Duodenal mucosa (tissue), 2 donors: ENCODE results near the gene LYPD5.
"Not testable (repeated sequence)": the region's sequence is repeated elsewhere in the genome, so short reads cannot be mapped to it uniquely, and the experiment has no call there.

Source experiments
- H3K27ac ChIP-seq: one replicate; pipeline ENCODE4 v1.7.0; 2013; ENCODE audit warnings: low read depth, low read length
- H3K27me3 ChIP-seq, 2 donors: one replicate each; pipeline ENCODE4 v1.7.0; 2013; ENCODE audit warnings: low read length in 2 of 2, control low read depth in 1 of 2; ENCODE audit not compliant: insufficient read depth in 2 of 2, control insufficient read depth in 1 of 2
- H3K36me3 ChIP-seq, 2 donors: one replicate each; pipeline ENCODE4 v1.7.0; 2013; ENCODE audit warnings: low read length in 2 of 2, control low read depth in 1 of 2; ENCODE audit not compliant: insufficient read depth in 2 of 2, control insufficient read depth in 1 of 2
- H3K4me1 ChIP-seq, 2 donors: one replicate each; pipeline ENCODE4 v1.7.0; 2013; ENCODE audit warnings: low read length in 2 of 2, control low read depth in 1 of 2; ENCODE audit not compliant: insufficient read depth in 2 of 2, control insufficient read depth in 1 of 2
- H3K4me3 ChIP-seq, 2 donors: one replicate each; pipeline ENCODE4 v1.7.0; 2013; ENCODE audit warnings: low read length in 2 of 2, low read depth in 1 of 2
- H3K9ac ChIP-seq, 2 donors: one replicate each; pipeline ENCODE4 v1.7.0; 2013; ENCODE audit warnings: low read length in 2 of 2, low read depth in 1 of 2
- H3K9me3 ChIP-seq, 2 donors: one replicate each; pipeline ENCODE4 v1.7.0; 2013; ENCODE audit warnings: low read length in 2 of 2, control low read depth in 1 of 2; ENCODE audit not compliant: control insufficient read depth in 1 of 2

The LYPD5 gene

DNA sequence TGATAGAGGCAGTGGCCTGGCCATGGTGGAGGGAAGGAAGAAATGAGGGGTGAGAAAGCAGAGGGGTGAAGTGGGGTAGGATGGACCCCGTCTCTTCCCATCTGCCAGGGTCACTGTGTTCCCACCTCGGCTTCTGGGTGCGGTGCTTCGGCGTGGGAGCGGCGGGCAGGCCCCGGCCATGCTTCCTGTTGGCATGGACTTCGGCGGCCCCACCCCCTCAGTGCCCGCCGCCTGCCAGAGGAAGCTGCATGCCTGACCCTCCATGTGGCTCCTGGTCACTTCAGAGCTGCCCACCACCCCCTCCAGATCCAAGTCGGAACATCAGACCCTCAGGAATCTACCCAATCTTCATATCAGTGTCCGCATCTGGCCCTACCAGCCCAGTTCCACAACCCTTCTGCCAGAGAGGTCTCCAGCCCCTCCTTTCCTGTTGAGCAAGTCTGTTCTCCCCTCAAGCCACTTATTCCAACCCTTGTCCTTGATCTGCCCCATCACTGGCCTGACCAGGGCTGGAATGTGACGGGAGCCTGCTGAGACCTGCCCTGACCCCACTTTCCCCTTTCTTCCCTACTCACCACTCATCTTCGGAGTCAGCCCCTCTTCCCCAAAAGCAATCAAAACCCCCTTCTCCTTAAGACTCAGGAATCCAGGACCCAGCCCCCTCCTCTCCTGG lies 23.0 kb downstream of the LYPD5 start:
- no peaks in the 10 kb centered on the region for H3K9me3 ChIP-seq
- H3K36me3 ChIP-seq, result no peaks in the 10 kb centered on the region
- peak overlapping the region; percentile 23 to 69 for H3K9ac ChIP-seq
- H3K27me3 ChIP-seq, result no peaks in the 10 kb centered on the region
- peaks cover 50 to 79% of the 10 kb centered on the region in 2 donors for H3K4me1 ChIP-seq
- H3K27ac ChIP-seq, result no peak overlapping the region
- peak overlapping the region; percentile 58 to 62 for H3K4me3 ChIP-seq

GRCh38 chr19:43778651-43779050 lies 23.6 kb downstream of the LYPD5 start:
- Histone ChIP-seq H3K9ac (no peak overlapping the region), H3K9me3 (no peaks in the 10 kb centered on the region), H3K36me3 (no peaks in the 10 kb centered on the region), H3K27me3 (no peaks in the 10 kb centered on the region), H3K27ac (no peak overlapping the region), H3K4me3 (peak overlapping the region in 1 of 2 donors; percentile 62), H3K4me1 (peaks cover 48 to 76% of the 10 kb centered on the region in 2 donors)

- Histone ChIP-seq H3K9ac (no peak overlapping the region), H3K9me3 (no peaks in the 10 kb centered on the region), H3K4me3 (peak overlapping the region in 1 of 2 donors; percentile 10), H3K4me1 (peaks cover 41 to 68% of the 10 kb centered on the region in 2 donors), H3K27ac (no peak overlapping the region), H3K27me3 (no peaks in the 10 kb centered on the region), H3K36me3 (no peaks in the 10 kb centered on the region)
Observed at GRCh38 chr19:43777163-43777695, 25.0 kb downstream of the LYPD5 start.

DNA sequence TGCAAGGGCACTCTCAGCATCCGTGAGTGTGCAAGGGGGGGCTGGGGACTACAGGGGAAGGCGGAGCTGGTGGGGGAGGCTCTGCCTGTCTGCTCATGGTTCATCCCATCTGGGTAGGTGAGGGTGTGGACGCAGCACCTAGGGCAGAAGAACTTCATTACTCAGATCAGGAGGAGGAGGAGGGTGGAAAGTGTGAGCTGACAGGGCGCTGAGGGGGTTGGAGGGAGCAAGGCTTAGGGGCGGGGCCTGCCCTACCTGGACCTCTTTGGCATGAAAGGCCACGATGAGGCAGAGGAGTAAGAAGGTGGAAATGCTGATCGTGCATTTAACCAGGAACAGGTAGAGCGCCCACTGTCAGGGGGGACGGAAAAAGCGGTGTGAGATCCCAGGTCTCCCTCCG lies 26.0 kb downstream of the LYPD5 start:
- Histone ChIP-seq H3K9ac (no peak overlapping the region), H3K36me3 (no peaks in the 10 kb centered on the region), H3K9me3 (no peaks in the 10 kb centered on the region), H3K27ac (no peak overlapping the region), H3K4me3 (no peak overlapping the region), H3K27me3 (no peaks in the 10 kb centered on the region), H3K4me1 (peaks cover 41 to 64% of the 10 kb centered on the region in 2 donors)

DNA sequence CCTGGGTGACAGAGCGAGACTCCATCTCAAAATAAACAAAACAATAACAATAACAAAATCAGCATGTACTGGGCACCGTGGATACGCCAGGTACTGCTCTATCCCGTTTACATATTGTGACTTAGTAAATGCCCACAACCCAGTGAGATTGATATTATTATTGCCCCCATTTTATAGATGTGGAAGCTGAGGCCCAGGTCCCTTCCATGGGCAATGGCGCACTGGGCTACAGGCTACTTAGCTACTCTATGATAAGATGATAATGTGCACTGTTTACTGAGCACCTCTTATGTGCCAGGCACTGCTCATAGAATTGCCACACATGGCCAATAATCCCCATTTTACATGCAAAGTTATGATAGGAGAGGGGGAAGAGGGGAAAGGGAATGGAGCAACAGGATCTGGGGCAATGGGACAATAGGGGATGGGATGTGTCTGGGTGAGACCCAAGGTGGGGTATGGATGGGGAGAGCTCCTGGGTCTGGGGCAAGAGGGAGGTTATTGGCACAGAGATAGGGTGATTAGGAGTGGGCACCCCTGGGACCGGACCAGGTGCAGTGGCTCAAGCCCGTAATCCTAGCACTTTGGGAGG lies 26.9 kb downstream of the LYPD5 start:
- no peaks in the 10 kb centered on the region for H3K27me3 ChIP-seq
- peaks cover 36 to 57% of the 10 kb centered on the region in 2 donors for H3K4me1 ChIP-seq
- no peaks in the 10 kb centered on the region for H3K9me3 ChIP-seq
- no peak overlapping the region for H3K9ac ChIP-seq
- no peak overlapping the region for H3K4me3 ChIP-seq
- no peak overlapping the region for H3K27ac ChIP-seq
- H3K36me3 ChIP-seq, result no peaks in the 10 kb centered on the region

DNA sequence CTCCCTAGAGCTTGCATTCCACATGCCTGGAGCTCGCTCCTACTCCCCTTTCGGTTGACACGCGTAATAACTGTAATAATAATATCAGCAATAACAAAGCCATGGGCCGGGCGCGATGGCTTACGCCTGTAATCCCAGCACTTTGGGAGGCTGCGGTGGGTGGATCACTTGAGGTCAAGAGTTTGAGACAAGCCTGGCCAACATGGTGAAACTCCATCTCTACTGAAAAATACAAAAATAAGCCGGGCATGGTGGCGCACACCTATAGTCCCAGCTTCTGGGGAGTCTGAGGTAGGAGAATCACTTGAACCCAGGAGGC lies 27.3 kb downstream of the LYPD5 start:
- H3K9me3 ChIP-seq, H3K27ac ChIP-seq, H3K36me3 ChIP-seq, H3K27me3 ChIP-seq, H3K9ac ChIP-seq: not testable (repeated sequence)
- Histone ChIP-seq H3K4me1 (peaks cover 36 to 55% of the 10 kb centered on the region in 2 donors), H3K4me3 (peak overlapping the region in 1 of 2 donors; percentile 58)

GRCh38 chr19:43774103-43774939 lies 27.9 kb downstream of the LYPD5 start:
- Histone ChIP-seq H3K27me3 (no peaks in the 10 kb centered on the region), H3K9me3 (no peaks in the 10 kb centered on the region), H3K27ac (no peak overlapping the region), H3K4me1 (peaks cover 32 to 49% of the 10 kb centered on the region in 2 donors), H3K4me3 (peak overlapping the region in 1 of 2 donors; percentile 58), H3K36me3 (no peaks in the 10 kb centered on the region), H3K9ac (no peak overlapping the region)

DNA sequence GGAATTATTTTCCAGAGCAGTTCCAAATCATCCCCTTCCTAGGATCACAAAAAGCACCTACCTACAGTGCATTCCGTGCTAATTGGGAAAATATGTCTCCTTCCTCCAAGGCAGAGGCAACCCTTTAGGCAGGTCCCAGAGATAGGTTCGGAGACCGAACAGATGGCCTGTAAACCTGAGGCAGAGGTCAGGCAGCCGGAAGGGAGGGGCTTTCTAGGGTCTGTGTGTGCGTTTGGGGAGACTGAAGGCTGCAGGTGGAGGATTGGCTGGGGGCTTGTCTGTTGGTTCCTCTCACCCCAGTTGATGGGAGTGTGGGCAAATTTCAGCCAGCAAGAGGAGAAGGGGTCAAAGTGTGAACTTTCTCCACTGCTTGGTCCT lies 28.5 kb downstream of the LYPD5 start:
- no peak overlapping the region for H3K27ac ChIP-seq
- peaks cover 0 to 5% of the 10 kb centered on the region in 2 donors for H3K36me3 ChIP-seq
- H3K27me3 ChIP-seq, result no peaks in the 10 kb centered on the region
- no peak overlapping the region for H3K9ac ChIP-seq
- no peak overlapping the region for H3K4me3 ChIP-seq
- H3K9me3 ChIP-seq, result no peaks in the 10 kb centered on the region
- H3K4me1 ChIP-seq, result peaks cover 26 to 43% of the 10 kb centered on the region in 2 donors

DNA sequence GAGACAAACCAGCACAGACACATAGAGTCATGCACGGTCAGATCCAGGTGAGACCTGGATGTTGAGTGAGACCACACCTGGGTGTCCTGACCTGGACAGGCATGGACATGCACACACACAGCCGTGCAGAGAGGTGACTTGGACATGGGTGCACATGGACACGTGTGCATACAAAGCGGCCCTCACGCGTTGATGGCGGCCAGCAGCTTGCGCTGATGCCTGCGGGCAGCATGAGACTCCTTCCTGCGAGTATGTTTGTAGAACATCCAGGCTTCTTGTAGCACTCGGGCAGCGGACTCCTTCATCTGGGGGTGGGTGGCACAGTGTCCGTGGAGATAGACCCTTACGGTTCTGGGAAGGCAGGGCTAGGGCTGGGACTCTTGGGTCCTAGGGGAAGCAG lies 33.0 kb downstream of the LYPD5 start:
- peaks cover 14 to 17% of the 10 kb centered on the region in 2 donors for H3K4me1 ChIP-seq

More for the DNA sequence above, 33.0 kb downstream of the LYPD5 start:
- no peak overlapping the region for H3K9ac ChIP-seq
- no peak overlapping the region for H3K27ac ChIP-seq
- H3K27me3 ChIP-seq, result no peaks in the 10 kb centered on the region
- H3K36me3 ChIP-seq, result peaks cover 0 to 5% of the 10 kb centered on the region in 2 donors
- no peak overlapping the region for H3K4me3 ChIP-seq
- no peaks in the 10 kb centered on the region for H3K9me3 ChIP-seq
